ENCODE data around the gene NECTIN1.

GRCh38 chr11:119637481-119637880 lies 91.5 kb downstream of the NECTIN1 start:
- TF ChIP-seq CTCF (IDR thresholded peaks at IDR 0.05; ENCODE audit: extremely low read depth in 1 of 2, insufficient read depth in 1 of 2, low read depth in 1 of 2, low read length in 2 of 2) (no peak), JUN (IDR thresholded peaks at IDR 0.05; ENCODE audit: borderline replicate concordance, insufficient read depth, insufficient read length, low read depth) (no peak), EZH2 (IDR thresholded peaks at IDR 0.05; ENCODE audit: borderline replicate concordance, low read depth, low read length, severe bottlenecking) (no peak)

Measured in endothelial cell of umbilical vein (primary cell).